Tibial nerve (tissue), 4 donors: ENCODE results near the gene RAB1A. TPM values are rescaled to one million over a fixed set of nuclear protein-coding genes. Genes with fewer than 3 reads are reported as not detected.
"Not testable (repeated sequence)": the region's sequence is repeated elsewhere in the genome, so short reads cannot be mapped to it uniquely, and the experiment has no call there.

Experiments
- DNase-seq, 2 donors: peaks; one replicate each; pipeline ENCODE4 v3.0.0-alpha.2; 2019; ENCODE audit warnings: low spot score in 2 of 2
- H3K27ac ChIP-seq, 4 donors: fragments of 200-600 bp; sonication (generic) in 3 of 4; one replicate each; pipeline ENCODE4 v1.5.1; 2017 to 2019; ENCODE audit warnings: mild to moderate bottlenecking in 1 of 4
- H3K27me3 ChIP-seq, 2 donors: fragments of 200-600 bp; sonication (generic) in 1 of 2; one replicate each; pipeline versions ENCODE4 v1.5.1 to v1.6.0; 2017 to 2019
- H3K36me3 ChIP-seq, 3 donors: fragments of 200-600 bp; sonication (generic); one replicate each; pipeline ENCODE4 v1.5.1; 2018 to 2019
- H3K4me1 ChIP-seq, 4 donors: fragments of 200-600 bp; sonication (generic) in 3 of 4; one replicate each; pipeline ENCODE4 v1.5.1; 2017 to 2019
- H3K4me3 ChIP-seq, 4 donors: fragments of 200-600 bp; sonication (generic) in 3 of 4; one replicate each; pipeline ENCODE4 v1.5.1; 2017 to 2019; ENCODE audit warnings: mild to moderate bottlenecking in 1 of 4, moderate library complexity in 1 of 4
- H3K9me3 ChIP-seq, 4 donors: fragments of 200-600 bp; sonication (generic) in 3 of 4; one replicate each; pipeline ENCODE4 v1.5.1; 2017 to 2019
- CTCF ChIP-seq, 5 experiments: fragments of 200-600 bp in 3 of 5; fragments of 450-650 bp in 2 of 5; sonication (generic) in 3 of 5; IDR thresholded peaks; one replicate each; pipeline ENCODE4 v1.5.1; 2016 to 2019; ENCODE audit warnings: antibody characterized with exemption in 5 of 5, mild to moderate bottlenecking in 3 of 5, moderate library complexity in 2 of 5
- EP300 ChIP-seq, 2 donors: sonication (generic); formaldehyde crosslinking; IDR thresholded peaks; one replicate each; pipeline ENCODE4 v1.6.1; 2017; ENCODE audit warnings: antibody characterized with exemption in 2 of 2, mild to moderate bottlenecking in 1 of 2
- POLR2A ChIP-seq, 2 donors: fragments of 450-650 bp; IDR thresholded peaks; one replicate each; pipeline ENCODE4 v1.6.1; 2017; ENCODE audit warnings: antibody characterized with exemption in 2 of 2, mild to moderate bottlenecking in 2 of 2, moderate library complexity in 2 of 2
- WGBS, 2 donors: methylation state at CpG; one replicate each; pipeline ENCODE4 v1.1.5; 2018; 5-methylcytosine and 5-hydroxymethylcytosine counted together
- total RNA-seq, 4 donors: library from RNA; depleted of rRNA; stranded (reverse); fragments of >200 nt; gene quantifications; one replicate each; pipeline ENCODE4 v1.1.0, GENCODE V29; 2016

Gene RAB1A
- total RNA-seq, 4 donors from 2014 or later = 69.6 to 93.0 (median 81.6) TPM

GRCh38 chr2:65133626-65134025 lies 3.7 kb upstream of the RAB1A start:
- H3K9me3 ChIP-seq = no peaks in the 10 kb centered on the region
- H3K27me3 ChIP-seq = no peaks in the 10 kb centered on the region
- no peak overlapping the region for H3K27ac ChIP-seq
- 74 to 83% methylated on average over 4 of the region's 4 CpGs for WGBS, 2 donors
- no peak overlapping the region for H3K4me3 ChIP-seq
- no peaks in the 10 kb centered on the region for H3K36me3 ChIP-seq
- H3K4me1 ChIP-seq = peaks cover 0 to 15% (median 4%) of the 10 kb centered on the region in 4 donors
- TF ChIP-seq CTCF (IDR thresholded peaks at IDR 0.05) (no peak), EP300 (IDR thresholded peaks at IDR 0.05) (no peak)
- DNase-seq = no peak

- H3K36me3 ChIP-seq, H3K9me3 ChIP-seq, DNase-seq, H3K27ac ChIP-seq, H3K27me3 ChIP-seq, H3K4me3 ChIP-seq: not testable (repeated sequence)
- WGBS, 2 donors = 88 to 92% methylated on average over 15 of the region's 15 CpGs
- H3K4me1 ChIP-seq = peaks cover 0 to 22% (median 9%) of the 10 kb centered on the region in 4 donors
These were observed 3.0 kb upstream of the RAB1A start for GRCh38 chr2:65132930-65133329.

GRCh38 chr2:65130664-65131175 lies 814 bp upstream of the RAB1A start:
- TF ChIP-seq POLR2A (IDR thresholded peaks at IDR 0.05) (no peak), EP300 (IDR thresholded peaks at IDR 0.05) (no peak), CTCF (IDR thresholded peaks at IDR 0.05) (no peak)
- peak in 1 of 2 donors; percentile 53 for DNase-seq
- H3K27ac ChIP-seq = peak overlapping the region; percentile 93 to 100 (median 98)
- H3K36me3 ChIP-seq = no peaks in the 10 kb centered on the region
- peak overlapping the region; percentile 47 to 98 (median 78) for H3K4me3 ChIP-seq
- H3K4me1 ChIP-seq = peaks cover 0 to 44% (median 28%) of the 10 kb centered on the region in 4 donors
- no peaks in the 10 kb centered on the region for H3K9me3 ChIP-seq
- no peaks in the 10 kb centered on the region for H3K27me3 ChIP-seq
- 15% methylated on average over 19 of the region's 19 CpGs for WGBS, 2 donors

- Histone ChIP-seq H3K9me3 (no peaks in the 10 kb centered on the region), H3K27me3 (no peaks in the 10 kb centered on the region), H3K36me3 (no peaks in the 10 kb centered on the region), H3K4me3 (peak overlapping the region; percentile 58 to 98 (median 94)), H3K4me1 (peaks cover 0 to 58% (median 34%) of the 10 kb centered on the region in 4 donors), H3K27ac (peak overlapping the region; percentile 86 to 100 (median 99))
- no peak for TF ChIP-seq CTCF (IDR thresholded peaks at IDR 0.05)
- no peak for TF ChIP-seq EP300 (IDR thresholded peaks at IDR 0.05)
- no peak for TF ChIP-seq POLR2A (IDR thresholded peaks at IDR 0.05)
- DNase-seq = peak in 1 of 2 donors; percentile 23
- WGBS, 2 donors = 0 to 1% methylated on average over 22 to 29 of the region's 29 CpGs
These were observed 550 bp downstream of the RAB1A start for GRCh38 chr2:65129286-65129825.

GRCh38 chr2:65128297-65129190 lies 1.4 kb downstream of the RAB1A start:
- Histone ChIP-seq H3K4me3 (peak overlapping the region; percentile 58 to 98 (median 94)), H3K4me1 (peaks cover 0 to 65% (median 34%) of the 10 kb centered on the region in 4 donors), H3K27me3 (no peaks in the 10 kb centered on the region), H3K27ac (peak overlapping the region; percentile 86 to 100 (median 99)), H3K9me3 (no peaks in the 10 kb centered on the region), H3K36me3 (no peaks in the 10 kb centered on the region)
- peak in 1 of 2 donors; percentile 80 for DNase-seq
- 6 to 9% methylated on average over 8 of the region's 8 CpGs for WGBS, 2 donors
- TF ChIP-seq EP300 (IDR thresholded peaks at IDR 0.05) (peak; percentile 70 to 93), CTCF (IDR thresholded peaks at IDR 0.05) (no peak), POLR2A (IDR thresholded peaks at IDR 0.05) (peak; percentile 8 to 23)

GRCh38 chr2:65125457-65125856 lies 4.4 kb downstream of the RAB1A start:
- Histone ChIP-seq H3K4me1 (peaks cover 0 to 69% (median 35%) of the 10 kb centered on the region in 4 donors), H3K27ac (peak overlapping the region in 2 of 4 donors; percentile 38 to 99)
- H3K27me3 ChIP-seq, H3K36me3 ChIP-seq, H3K9me3 ChIP-seq, H3K4me3 ChIP-seq: not testable (repeated sequence)
- WGBS, 2 donors = 41 to 46% methylated on average over 7 of the region's 7 CpGs
- peak in 1 of 2 donors; percentile 32 for DNase-seq
